HG02852 (cell line): ENCODE results near the gene GPR137B.
"Not testable (repeated sequence)": the region's sequence is repeated elsewhere in the genome, so short reads cannot be mapped to it uniquely, and the experiment has no call there.

Experiments
- ATAC-seq: cut with Tn5 transposase; IDR thresholded peaks from one replicate; pipeline ENCODE4 v1.9.1; 2021; ENCODE audit warnings: mild to moderate bottlenecking, moderate library complexity; ENCODE audit not compliant: unreplicated experiment

GPR137B gene

DNA sequence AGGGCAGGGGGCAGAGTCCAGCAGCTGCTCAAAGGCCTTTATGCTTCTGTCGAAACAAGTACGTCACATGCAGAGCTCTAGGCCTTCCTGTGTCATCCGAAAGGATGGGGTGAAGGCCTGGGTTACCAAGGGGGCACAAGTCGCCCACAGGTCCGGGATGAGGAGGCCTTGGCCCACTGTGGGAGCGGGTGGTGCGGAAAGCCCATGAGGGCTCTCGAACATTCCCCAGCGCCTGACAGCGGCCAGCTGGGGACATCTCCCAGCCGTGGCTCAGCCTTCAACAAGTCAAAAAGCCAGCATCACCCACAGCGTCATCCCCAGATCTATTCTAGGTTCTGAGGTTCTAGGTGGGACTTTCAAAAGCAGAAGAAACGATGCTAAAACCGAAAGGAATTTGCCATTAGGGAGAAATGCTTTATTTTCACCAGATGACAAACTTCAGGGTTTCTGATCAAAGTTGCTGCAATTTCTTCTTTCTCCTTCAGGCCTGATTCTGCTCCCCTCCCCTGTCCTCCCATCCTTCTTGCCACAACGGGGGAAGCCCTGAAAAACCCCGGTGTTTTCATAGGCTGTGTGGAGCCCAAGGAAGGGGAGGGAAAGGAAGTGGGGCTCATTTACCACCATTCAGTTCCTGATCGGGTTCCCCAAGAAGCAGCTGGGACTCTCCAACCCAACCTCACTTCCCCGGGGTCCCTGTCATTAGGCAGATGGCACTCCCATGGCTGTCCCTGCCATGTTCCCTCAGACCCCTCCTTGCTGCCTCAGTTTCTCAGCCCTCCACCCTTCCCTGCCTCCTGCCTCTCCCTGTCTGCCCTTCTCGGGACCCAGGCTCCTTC is 17.6 kb downstream of the GPR137B start:
- peak; percentile 51 for ATAC-seq

DNA sequence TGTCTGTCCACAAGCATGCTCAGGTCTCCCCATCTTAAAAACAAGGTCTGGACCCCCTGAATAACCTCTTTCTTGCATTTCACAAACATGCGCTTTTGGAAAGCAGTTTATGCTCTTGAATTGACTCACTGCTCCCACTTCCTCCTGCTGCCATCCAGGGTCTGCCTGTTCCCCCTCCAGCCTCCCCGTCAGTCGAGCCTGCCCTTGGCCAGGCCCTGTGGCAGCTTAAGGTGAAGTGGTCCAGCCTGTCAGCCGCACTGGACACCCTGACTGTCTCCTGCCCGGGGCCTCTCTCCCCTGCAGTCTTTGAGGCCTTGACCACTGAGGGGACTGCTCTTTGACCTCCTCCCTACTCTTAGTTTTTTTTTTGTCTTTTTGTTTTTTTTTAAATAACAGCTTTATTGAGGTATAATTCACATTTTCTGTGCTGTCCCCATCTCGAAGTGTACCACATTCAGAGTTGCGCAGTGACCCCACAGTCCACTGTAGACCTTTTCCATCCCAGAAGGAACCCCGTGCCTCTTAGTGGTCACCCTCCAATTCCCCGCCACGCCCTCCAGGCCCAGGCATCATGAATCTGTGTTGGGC is 18.3 kb downstream of the GPR137B start:
- ATAC-seq: no peak

GRCh38 chr1:236161230-236161629 is 18.9 kb downstream of the GPR137B start:
- no peak for ATAC-seq

DNA sequence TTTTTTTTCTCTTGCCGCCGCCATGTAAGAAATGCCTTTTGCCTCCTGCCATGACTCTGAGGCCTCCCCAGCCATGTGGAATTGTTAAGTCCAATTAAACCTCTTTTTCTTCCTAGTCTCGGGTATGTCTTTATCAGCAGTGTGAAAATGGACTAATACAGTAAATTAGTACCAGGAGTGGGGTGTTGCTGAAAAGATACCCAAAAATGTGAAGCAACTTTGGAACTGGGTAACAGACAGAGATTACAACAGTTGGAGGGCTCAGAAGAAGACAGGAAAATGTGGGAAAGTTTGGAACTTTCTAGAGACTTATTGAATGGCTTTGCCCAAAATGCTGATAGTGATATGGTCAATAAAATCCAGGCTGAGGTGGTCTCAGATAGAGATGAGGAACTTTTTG is 19.4 kb downstream of the GPR137B start:
- ATAC-seq: not testable (repeated sequence)

GRCh38 chr1:236163463-236164153 is 21.3 kb downstream of the GPR137B start:
- ATAC-seq: no peak

- no peak for ATAC-seq
Observed at GRCh38 chr1:236164273-236164672, 21.9 kb downstream of the GPR137B start.

DNA sequence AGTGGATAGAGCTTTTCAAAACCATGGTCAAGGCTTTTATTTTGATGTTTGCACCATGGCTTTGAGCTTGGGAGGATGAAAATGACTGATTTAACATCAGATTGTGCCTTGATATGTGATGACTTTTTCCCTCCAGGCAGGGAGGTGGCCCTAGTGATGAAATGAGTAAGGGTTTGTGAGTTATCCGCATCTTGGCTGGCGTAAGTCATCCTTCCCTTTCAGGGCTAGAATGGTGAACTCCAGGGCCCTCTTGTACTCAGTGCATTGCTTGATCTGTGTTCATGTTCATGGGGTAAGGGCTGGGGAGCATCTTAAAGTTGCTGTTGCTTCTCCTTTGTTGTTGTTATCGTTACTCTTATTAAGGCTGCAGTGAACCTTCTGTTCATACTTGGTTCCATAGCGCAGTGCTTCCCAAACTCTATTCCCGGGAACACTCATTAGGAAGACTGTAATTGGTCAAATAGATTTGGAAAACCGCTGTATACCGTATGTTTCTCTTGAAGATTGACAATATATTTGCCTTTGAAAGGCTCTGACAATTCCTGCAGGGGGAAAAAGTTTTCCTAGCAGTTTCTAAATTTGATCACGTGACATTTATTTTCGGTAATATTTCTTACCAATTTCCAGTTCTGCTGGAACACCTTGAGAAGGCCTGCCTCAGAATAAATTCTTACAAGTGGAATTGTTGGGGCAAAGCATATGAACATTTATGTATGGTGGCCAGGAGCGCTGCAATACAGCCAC is 23.1 kb downstream of the GPR137B start:
- ATAC-seq: no peak

GRCh38 chr1:236166041-236166440 is 23.7 kb downstream of the GPR137B start:
- no peak for ATAC-seq

GRCh38 chr1:236167154-236167553 is 24.8 kb downstream of the GPR137B start:
- no peak for ATAC-seq

DNA sequence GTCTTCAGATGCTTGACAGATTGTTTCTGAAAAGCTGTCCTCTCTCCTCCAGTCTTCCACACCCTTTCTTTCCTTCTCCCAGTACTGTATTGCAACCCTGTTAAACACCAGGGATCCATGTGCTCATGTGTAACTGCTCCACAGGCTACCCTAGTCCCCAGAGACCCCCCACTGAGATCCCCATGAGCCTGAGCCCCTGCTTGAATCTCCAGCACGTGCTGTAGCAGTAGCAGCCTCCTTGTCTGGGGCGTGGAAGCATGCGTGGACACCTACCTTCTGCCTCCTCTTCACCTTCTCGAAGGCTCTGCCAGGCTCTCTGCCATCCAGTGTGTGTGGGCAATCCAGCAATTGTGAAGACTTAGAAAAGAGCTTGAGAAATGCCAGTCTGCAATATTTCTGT is 25.2 kb downstream of the GPR137B start:
- ATAC-seq: no peak

GRCh38 chr1:236168716-236169429 is 26.5 kb downstream of the GPR137B start:
- no peak for ATAC-seq

GRCh38 chr1:236172041-236172579 is 29.8 kb downstream of the GPR137B start:
- ATAC-seq: no peak

DNA sequence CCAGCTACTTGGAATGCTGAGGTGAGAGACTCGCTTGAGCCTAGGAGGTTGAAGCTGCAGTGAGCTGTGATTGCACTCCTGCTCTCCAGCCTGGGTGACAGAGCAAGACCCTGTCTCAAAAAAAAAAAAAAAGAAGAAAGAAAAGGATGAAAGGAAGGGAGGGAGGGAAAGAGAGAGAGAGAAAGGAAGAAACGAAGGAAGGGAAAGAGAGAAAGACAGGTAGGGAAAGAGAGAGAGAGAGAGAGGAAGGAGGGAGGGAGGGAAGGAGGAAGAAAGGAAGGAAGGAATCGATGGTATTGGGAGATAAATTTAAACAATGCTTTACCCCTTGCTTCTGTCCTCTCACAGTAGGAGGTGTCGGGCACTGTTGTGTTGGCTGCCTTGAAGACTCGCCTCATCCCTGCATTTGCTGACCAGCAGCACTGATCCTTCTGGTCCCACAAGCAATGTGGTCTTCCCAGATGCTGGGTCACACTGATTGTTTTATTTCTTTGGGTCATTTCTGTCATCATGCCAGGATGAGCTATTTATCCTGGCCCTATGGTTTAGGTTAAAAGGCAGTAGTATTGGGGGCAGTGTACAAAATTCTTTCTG is 30.9 kb downstream of the GPR137B start:
- ATAC-seq: no peak

- ATAC-seq: peak; percentile 80
Observed at GRCh38 chr1:236175642-236176336, 33.5 kb downstream of the GPR137B start.

DNA sequence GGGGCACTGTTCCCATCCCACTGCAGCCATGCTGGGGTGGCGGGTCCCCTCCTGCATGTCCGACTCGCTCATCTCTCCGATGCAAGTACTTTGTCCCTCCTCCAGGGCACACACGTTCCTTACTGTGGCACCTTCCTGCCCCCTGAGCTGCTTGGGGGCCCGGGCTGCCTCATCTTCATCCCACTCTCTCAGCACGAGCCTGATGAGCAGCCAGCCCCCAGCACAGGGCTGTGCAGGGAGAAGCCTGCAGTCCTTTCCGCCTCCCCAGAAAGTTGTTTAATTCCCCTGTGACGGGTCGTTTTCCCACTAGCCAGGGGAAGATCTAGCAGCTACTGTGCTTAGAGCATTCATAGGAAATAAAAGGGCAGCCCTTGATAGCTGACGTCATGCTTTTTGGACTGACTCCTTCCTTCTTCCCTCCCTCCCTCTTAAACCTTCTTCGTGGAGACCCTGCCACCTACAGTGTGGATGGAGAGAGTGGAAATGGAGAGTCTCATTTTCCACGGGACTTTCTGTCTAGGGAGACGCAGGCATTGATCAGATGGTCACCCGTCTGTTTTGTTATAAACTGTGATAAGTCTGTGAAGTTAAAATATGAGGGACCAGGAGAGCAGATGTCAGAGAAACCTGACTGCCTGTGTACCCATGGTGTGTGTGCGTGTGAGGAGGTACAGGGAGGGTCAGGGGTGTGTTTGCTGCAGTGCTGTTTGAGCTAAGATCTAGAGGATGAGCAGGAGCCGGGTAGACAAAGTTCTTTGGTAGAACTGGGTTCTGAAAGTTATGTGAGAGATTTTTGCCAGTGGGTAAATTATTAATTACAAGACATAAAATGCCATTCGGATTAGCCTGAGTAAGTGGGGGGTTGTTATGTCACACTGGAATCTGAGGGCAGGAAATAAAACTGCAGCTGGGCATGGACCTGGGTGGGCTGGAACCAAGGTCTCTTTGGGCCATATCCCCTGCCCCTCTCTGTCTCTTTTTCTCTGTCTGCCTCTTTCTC is 34.3 kb downstream of the GPR137B start:
- no peak for ATAC-seq

- ATAC-seq: no peak
Observed at GRCh38 chr1:236179634-236180033, 37.3 kb downstream of the GPR137B start.

GRCh38 chr1:236181059-236181458 is 38.7 kb downstream of the GPR137B start:
- no peak for ATAC-seq

- ATAC-seq: peak; percentile 55
Observed at GRCh38 chr1:236185687-236186086, 43.3 kb downstream of the GPR137B start.
